ENCODE measurements around the gene ADAM17.

The ADAM17 gene

DNA sequence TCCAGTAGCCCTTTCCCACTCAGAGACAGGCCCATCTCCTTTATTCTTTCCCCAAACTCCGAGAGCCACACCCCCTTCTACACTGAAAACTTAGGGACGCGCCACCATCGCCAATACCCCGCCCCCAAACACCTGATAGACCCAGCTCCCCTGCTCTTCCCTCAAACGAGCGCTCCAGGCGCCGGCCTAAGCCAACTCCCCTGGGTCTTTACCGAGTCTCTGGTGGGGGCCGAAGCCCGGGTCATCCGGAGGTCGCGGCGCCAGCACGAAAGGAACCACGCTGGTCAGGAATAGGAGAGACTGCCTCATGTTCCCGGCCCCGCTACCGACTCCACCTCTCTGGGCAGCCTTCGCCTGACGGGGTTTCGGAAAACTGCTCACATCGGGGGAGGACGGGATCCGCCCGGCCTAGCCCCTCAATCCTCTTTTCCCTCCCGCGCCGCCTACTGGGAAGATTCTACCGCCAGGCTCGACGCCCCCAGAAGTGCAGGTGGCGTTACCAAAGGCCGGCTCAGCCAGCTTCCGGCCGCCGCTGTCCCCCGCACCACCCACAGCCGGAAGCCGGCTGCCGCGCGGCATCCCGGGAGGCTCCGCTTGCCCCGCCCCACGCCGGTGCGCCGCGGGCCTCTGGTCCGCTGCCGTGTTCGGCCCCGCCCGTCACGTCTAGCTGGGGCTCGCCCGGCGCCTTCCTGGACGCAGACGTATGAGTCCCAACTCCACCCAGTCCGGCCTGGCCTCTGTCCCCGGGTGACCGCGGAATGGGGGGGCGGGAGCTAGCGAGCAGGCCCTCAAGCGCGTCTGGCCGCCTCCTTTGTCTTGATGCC lies at the start of gene ADAM17:
TSS of gene ADAM17 (minus strand) at position 534 of the 824 bp plus-strand sequence. CDS start at position 309, 225 bp downstream.
- peak within 1 kb of the TSS; percentile 96 for H3K27ac ChIP-seq
- TF ChIP-seq, protein P1, sequence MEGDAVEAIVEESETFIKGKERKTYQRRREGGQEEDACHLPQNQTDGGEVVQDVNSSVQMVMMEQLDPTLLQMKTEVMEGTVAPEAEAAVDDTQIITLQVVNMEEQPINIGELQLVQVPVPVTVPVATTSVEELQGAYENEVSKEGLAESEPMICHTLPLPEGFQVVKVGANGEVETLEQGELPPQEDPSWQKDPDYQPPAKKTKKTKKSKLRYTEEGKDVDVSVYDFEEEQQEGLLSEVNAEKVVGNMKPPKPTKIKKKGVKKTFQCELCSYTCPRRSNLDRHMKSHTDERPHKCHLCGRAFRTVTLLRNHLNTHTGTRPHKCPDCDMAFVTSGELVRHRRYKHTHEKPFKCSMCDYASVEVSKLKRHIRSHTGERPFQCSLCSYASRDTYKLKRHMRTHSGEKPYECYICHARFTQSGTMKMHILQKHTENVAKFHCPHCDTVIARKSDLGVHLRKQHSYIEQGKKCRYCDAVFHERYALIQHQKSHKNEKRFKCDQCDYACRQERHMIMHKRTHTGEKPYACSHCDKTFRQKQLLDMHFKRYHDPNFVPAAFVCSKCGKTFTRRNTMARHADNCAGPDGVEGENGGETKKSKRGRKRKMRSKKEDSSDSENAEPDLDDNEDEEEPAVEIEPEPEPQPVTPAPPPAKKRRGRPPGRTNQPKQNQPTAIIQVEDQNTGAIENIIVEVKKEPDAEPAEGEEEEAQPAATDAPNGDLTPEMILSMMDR (IDR thresholded peaks at IDR 0.05; ENCODE audit: low read depth, low read length): peak; percentile 65
- peak within 1 kb of the TSS; percentile 77 for H3K4me3 ChIP-seq (ENCODE audit: low read depth, low read length)

DNA sequence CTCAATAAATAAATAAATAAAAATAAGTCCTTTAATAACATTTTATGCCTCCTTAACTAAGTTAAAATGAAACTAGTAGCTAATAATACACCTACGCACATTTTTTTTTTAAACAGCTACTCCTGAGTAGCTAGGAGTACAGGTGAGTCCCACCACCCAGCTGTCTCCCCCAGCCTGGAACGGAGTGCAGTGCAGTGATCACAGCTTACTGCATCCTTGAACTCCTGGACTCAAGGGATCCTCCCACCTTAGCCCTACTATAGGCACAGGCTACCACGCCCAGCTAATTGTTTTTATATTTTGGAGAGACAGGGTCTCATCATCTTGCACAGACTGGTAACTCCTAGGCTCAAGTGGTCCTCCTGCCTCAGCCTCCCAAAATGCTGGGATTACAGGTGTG lies 46.8 kb upstream of the ADAM17 start:
- no peak overlapping the region for H3K27ac ChIP-seq
- H3K9me3 ChIP-seq (ENCODE audit: severe bottlenecking): peaks cover 7% of the 10 kb centered on the region
- no peaks in the 10 kb centered on the region for H3K27me3 ChIP-seq (ENCODE audit: insufficient read depth, low read depth, severe bottlenecking)
- peaks cover 69% of the 10 kb centered on the region for H3K36me3 ChIP-seq
- DNase-seq: no peak
- no peak overlapping the region for H3K4me3 ChIP-seq (ENCODE audit: low read depth, low read length)
- TF ChIP-seq, protein P1 (IDR thresholded peaks at IDR 0.05; ENCODE audit: low read depth, low read length): no peak

More for the DNA sequence above, at the start of gene ADAM17:
- peaks cover 16% of the 10 kb centered on the region for H3K36me3 ChIP-seq
- peak; percentile 100 for DNase-seq
- no peaks in the 10 kb centered on the region for H3K27me3 ChIP-seq (ENCODE audit: insufficient read depth, low read depth, severe bottlenecking)
- H3K9me3 ChIP-seq (ENCODE audit: severe bottlenecking): no peaks in the 10 kb centered on the region

DNA sequence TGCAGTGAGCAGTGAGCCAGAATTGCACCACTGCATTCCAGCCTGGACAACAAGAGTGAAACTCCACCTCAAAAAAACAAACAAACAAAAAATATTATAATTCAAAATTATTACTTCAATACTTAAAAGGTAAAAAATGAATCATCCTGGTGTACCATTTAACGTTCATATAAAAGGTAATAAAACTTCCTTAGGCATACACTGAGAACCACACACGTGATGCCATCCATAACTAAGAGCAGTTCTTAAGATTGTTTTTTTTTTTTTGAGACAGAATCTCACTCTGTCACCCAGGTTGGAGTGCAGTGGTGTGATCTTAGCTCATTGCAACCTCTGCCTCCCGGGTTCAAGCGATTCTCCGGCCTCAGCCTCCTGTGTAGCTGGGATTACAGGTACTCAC lies 45.8 kb upstream of the ADAM17 start:
- TF ChIP-seq, protein P1 (IDR thresholded peaks at IDR 0.05; ENCODE audit: low read depth, low read length): no peak
- Histone ChIP-seq H3K4me3 (ENCODE audit: low read depth, low read length) (no peak overlapping the region), H3K36me3 (peaks cover 75% of the 10 kb centered on the region), H3K27me3 (ENCODE audit: insufficient read depth, low read depth, severe bottlenecking) (no peaks in the 10 kb centered on the region), H3K27ac (no peak overlapping the region), H3K9me3 (ENCODE audit: severe bottlenecking) (peaks cover 7% of the 10 kb centered on the region)
- DNase-seq: no peak

DNA sequence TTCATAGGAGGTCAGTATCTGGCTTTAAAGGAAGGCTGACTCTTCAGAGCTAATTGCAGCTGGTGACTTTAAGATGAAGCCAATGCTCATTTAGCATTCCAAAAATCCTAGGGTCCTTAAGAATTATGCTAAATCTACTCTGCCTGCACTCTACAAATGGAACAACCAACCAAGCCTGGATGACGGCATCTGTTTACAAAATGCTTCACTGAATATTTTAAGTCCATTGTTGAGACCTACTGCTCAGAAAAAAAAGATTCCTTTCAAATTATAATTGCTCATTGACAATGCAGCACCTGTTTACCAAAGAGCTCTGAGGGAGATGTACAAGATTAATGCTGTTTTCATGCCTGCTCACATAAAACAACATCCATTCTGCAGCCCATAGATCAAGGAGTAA lies 43.8 kb upstream of the ADAM17 start:
- TF ChIP-seq, protein P1 (IDR thresholded peaks at IDR 0.05; ENCODE audit: low read depth, low read length): no peak
- Histone ChIP-seq H3K4me3 (ENCODE audit: low read depth, low read length) (no peak overlapping the region), H3K27ac (no peak overlapping the region), H3K27me3 (ENCODE audit: insufficient read depth, low read depth, severe bottlenecking) (no peaks in the 10 kb centered on the region), H3K36me3 (peaks cover 74% of the 10 kb centered on the region), H3K9me3 (ENCODE audit: severe bottlenecking) (peaks cover 7% of the 10 kb centered on the region)
- no peak for DNase-seq

DNA sequence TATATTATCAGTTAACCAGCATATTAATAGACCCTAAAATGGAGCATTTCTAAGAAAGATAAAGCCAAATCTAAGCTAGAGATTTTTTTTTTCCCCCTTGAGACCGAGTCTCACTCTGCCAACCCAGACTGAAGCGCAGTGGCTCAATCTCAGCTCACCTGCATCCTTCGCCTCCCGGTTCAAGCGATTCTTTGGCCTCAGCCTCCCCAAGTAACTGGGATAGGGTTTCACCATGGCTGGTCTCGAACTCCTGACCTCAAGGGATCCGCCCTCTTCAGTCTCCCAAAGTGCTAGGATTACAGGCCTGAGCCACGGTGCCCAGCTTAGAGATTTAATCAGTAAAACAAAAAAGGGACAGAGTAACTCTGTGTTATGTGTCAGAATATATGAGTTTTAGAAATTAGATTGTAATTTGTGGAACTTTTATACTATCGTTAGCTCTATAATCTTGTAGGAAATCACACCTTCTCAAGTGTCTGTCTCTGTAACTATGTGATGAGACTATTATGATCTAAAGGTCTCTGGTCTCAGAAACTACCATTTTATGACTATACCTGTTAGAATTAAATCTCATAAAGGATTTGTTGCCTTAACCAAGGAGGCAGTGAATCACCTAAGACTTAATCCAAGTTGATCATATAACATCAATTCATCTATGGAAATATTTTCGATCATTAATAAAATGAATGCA lies 41.1 kb upstream of the ADAM17 start:
- peaks cover 7% of the 10 kb centered on the region for H3K9me3 ChIP-seq (ENCODE audit: severe bottlenecking)
- no peak overlapping the region for H3K27ac ChIP-seq
- peaks cover 81% of the 10 kb centered on the region for H3K36me3 ChIP-seq
- no peak for DNase-seq
- no peaks in the 10 kb centered on the region for H3K27me3 ChIP-seq (ENCODE audit: insufficient read depth, low read depth, severe bottlenecking)
- no peak overlapping the region for H3K4me3 ChIP-seq (ENCODE audit: low read depth, low read length)
- TF ChIP-seq, protein P1 (IDR thresholded peaks at IDR 0.05; ENCODE audit: low read depth, low read length): no peak
